ENCODE results near the gene PLXNB3. TPM values are rescaled to one million over a fixed set of nuclear protein-coding genes. Genes with fewer than 3 reads are reported as not detected.

Gene PLXNB3
- total RNA-seq, 1 donor, result 4.3 TPM

GRCh38 chrX:153784325-153784967 is 20.4 kb downstream of the PLXNB3 start:
- TF ChIP-seq CTCF (IDR thresholded peaks at IDR 0.05; ENCODE audit: extremely low read depth, low read depth, low read length), result no peak
- no peak for DNase-seq (ENCODE audit: insufficient read length, low spot score, missing footprints)
- H3K4me3 ChIP-seq (ENCODE audit: insufficient read depth, low read length), result no peak overlapping the region
- no peak overlapping the region for H2AFZ ChIP-seq (ENCODE audit: low read length)
- H3K27me3 ChIP-seq (ENCODE audit: insufficient read depth, low read length), result no peaks in the 10 kb centered on the region
- H3K36me3 ChIP-seq (ENCODE audit: insufficient read depth, low read length), result peaks cover 4% of the 10 kb centered on the region
- H4K20me1 ChIP-seq (ENCODE audit: insufficient read depth, low read length), result no peaks in the 10 kb centered on the region
- H3K4me2 ChIP-seq (ENCODE audit: insufficient read depth, low read length), result no peak overlapping the region
- H3K27ac ChIP-seq (ENCODE audit: low read depth, low read length), result no peak overlapping the region
- peaks cover 2% of the 10 kb centered on the region for H3K4me1 ChIP-seq (ENCODE audit: insufficient read depth, low read length)
- no peaks in the 10 kb centered on the region for H3K9me3 ChIP-seq (ENCODE audit: low read depth, low read length)
- peaks cover under 1% of the 10 kb centered on the region for H3K79me2 ChIP-seq (ENCODE audit: insufficient read depth, low read length)

GRCh38 chrX:153786669-153787068 is 22.6 kb downstream of the PLXNB3 start:
- Histone ChIP-seq H3K4me1 (ENCODE audit: insufficient read depth, low read length) (no peaks in the 10 kb centered on the region), H3K9me3 (ENCODE audit: low read depth, low read length) (no peaks in the 10 kb centered on the region), H3K4me2 (ENCODE audit: insufficient read depth, low read length) (no peak overlapping the region), H3K4me3 (ENCODE audit: insufficient read depth, low read length) (no peak overlapping the region), H3K27me3 (ENCODE audit: insufficient read depth, low read length) (no peaks in the 10 kb centered on the region), H2AFZ (ENCODE audit: low read length) (no peak overlapping the region), H3K27ac (ENCODE audit: low read depth, low read length) (no peak overlapping the region), H4K20me1 (ENCODE audit: insufficient read depth, low read length) (peaks cover 6% of the 10 kb centered on the region), H3K79me2 (ENCODE audit: insufficient read depth, low read length) (peaks cover 22% of the 10 kb centered on the region), H3K36me3 (ENCODE audit: insufficient read depth, low read length) (peaks cover 4% of the 10 kb centered on the region)
- DNase-seq (ENCODE audit: insufficient read length, low spot score, missing footprints), result no peak
- no peak for TF ChIP-seq CTCF (IDR thresholded peaks at IDR 0.05; ENCODE audit: extremely low read depth, low read depth, low read length)

- DNase-seq (ENCODE audit: insufficient read length, low spot score, missing footprints), result no peak
- H2AFZ ChIP-seq (ENCODE audit: low read length), result no peak overlapping the region
- no peak overlapping the region for H3K4me3 ChIP-seq (ENCODE audit: insufficient read depth, low read length)
- no peaks in the 10 kb centered on the region for H3K27me3 ChIP-seq (ENCODE audit: insufficient read depth, low read length)
- H4K20me1 ChIP-seq (ENCODE audit: insufficient read depth, low read length), result peaks cover 12% of the 10 kb centered on the region
- TF ChIP-seq CTCF (IDR thresholded peaks at IDR 0.05; ENCODE audit: extremely low read depth, low read depth, low read length), result no peak
- H3K36me3 ChIP-seq (ENCODE audit: insufficient read depth, low read length), result peaks cover 4% of the 10 kb centered on the region
- no peaks in the 10 kb centered on the region for H3K9me3 ChIP-seq (ENCODE audit: low read depth, low read length)
- H3K27ac ChIP-seq (ENCODE audit: low read depth, low read length), result no peak overlapping the region
- H3K79me2 ChIP-seq (ENCODE audit: insufficient read depth, low read length), result peaks cover 45% of the 10 kb centered on the region
- peaks cover 7% of the 10 kb centered on the region for H3K4me1 ChIP-seq (ENCODE audit: insufficient read depth, low read length)
- no peak overlapping the region for H3K4me2 ChIP-seq (ENCODE audit: insufficient read depth, low read length)
These were observed 25.6 kb downstream of the PLXNB3 start for GRCh38 chrX:153789654-153790053.

GRCh38 chrX:153791104-153791852 is 27.2 kb downstream of the PLXNB3 start:
- no peak for TF ChIP-seq CTCF (IDR thresholded peaks at IDR 0.05; ENCODE audit: extremely low read depth, low read depth, low read length)
- Histone ChIP-seq H3K4me3 (ENCODE audit: insufficient read depth, low read length) (no peak overlapping the region), H3K27ac (ENCODE audit: low read depth, low read length) (no peak overlapping the region), H3K9me3 (ENCODE audit: low read depth, low read length) (no peaks in the 10 kb centered on the region), H3K4me1 (ENCODE audit: insufficient read depth, low read length) (peaks cover 13% of the 10 kb centered on the region), H3K27me3 (ENCODE audit: insufficient read depth, low read length) (no peaks in the 10 kb centered on the region), H3K4me2 (ENCODE audit: insufficient read depth, low read length) (no peak overlapping the region), H3K79me2 (ENCODE audit: insufficient read depth, low read length) (peaks cover 61% of the 10 kb centered on the region), H3K36me3 (ENCODE audit: insufficient read depth, low read length) (peaks cover 4% of the 10 kb centered on the region), H4K20me1 (ENCODE audit: insufficient read depth, low read length) (peaks cover 21% of the 10 kb centered on the region), H2AFZ (ENCODE audit: low read length) (no peak overlapping the region)
- DNase-seq (ENCODE audit: insufficient read length, low spot score, missing footprints), result no peak
